Motor neuron (in vitro differentiated cells): Measurements from ENCODE around the gene CAPN8. TPM values are rescaled to one million over a fixed set of nuclear protein-coding genes. Genes with fewer than 3 reads are reported as not detected.
A peak's percentile ranks its signal among the peaks of the same experiment; 100 is the strongest.

Experiments used
- ATAC-seq, 8 experiments: fragments of 200-7000 bp; cut with Tn5 transposase; replicated peaks in 6 of 8; 2 replicates each; pipeline ENCODE4 v1.8.0; 2021; ENCODE audit warnings: mild to moderate bottlenecking in 8 of 8, moderate library complexity in 8 of 8
- H3K27ac ChIP-seq, 2 donors: fragments of 250-450 bp; sonication (Bioruptor Pico); 2 replicates each; pipeline ENCODE4 v1.9.0; 2021; ENCODE audit warnings: antibody characterized with exemption in 2 of 2, mild to moderate bottlenecking in 2 of 2, moderate library complexity in 1 of 2
- H3K4me1 ChIP-seq, 2 donors: fragments of 250-450 bp; sonication (Bioruptor Pico); replicated peaks in 1 of 2; 2 replicates each; pipeline ENCODE4 v1.6.1; 2021; ENCODE audit warnings: antibody characterized with exemption in 2 of 2, mild to moderate bottlenecking in 2 of 2, moderate library complexity in 1 of 2
- H3K4me3 ChIP-seq, 5 donors: fragments of 250-450 bp; sonication (Bioruptor Pico); 2 replicates each; pipeline ENCODE4 v1.9.0; 2021; ENCODE audit warnings: antibody characterized with exemption in 5 of 5, mild to moderate bottlenecking in 5 of 5, moderate library complexity in 4 of 5
- WGBS, 10 experiments: fragments of 450-650 bp; shearing (Covaris generic); methylation state at CpG; one replicate each; pipeline ENCODE4 v1.0.0; 2022; 5-methylcytosine and 5-hydroxymethylcytosine counted together
- in situ Hi-C, 9 experiments: fragments of 400-800 bp; cut with MboI; loops; one replicate each; pipeline ENCODE4 v1.15.0; 2021; ENCODE audit warnings: low sequenced_read_pairs in 9 of 9, low pct_unique_long_range_greater_than_20kb in 2 of 9; ENCODE audit not compliant: unreplicated experiment in 9 of 9
- total RNA-seq, 8 experiments: library from RNA; unstranded; fragments of 300-600 nt; gene quantifications; 2 replicates each; pipeline versions ENCODE4 v1.2.3 to v1.2.4, GENCODE V29; 2022

CAPN8 gene
- total RNA-seq, 8 experiments from 2014 or later = 0.05 to 6.1 (median 1.5) TPM; not detected in 1

DNA sequence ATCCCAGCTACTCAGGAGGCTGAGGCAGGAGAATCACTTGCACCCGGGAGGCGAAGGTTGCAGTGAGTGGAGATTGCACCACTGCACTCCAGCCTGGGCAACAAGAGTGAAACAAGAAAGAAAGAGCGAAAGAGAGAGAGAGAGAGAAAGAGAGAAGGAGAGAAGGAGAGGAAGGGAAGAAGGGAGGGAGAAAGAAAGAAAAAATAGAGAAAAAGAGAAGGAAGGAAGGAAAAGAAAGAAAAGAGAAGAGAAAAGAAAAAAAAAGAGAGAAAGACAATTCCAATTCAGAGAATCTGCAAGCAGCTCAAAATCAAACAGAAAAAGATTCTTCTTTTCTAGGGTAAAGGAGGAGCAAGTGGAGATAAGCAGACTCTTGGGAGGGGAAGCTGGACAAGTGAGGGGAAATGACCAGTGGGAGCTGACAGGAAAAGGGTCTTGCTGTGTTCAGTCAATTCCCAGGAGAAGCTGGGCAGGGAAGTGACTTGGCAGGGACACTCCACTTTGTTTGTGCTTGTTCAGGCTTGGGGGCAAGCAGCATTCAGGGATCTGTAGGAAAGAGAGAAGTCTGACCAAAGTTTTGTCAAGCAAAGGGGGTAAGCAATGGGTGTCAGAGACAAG, 43.3 kb upstream of the CAPN8 start:
- Histone ChIP-seq H3K4me3 (no peak overlapping the region), H3K27ac (no peak overlapping the region), H3K4me1 (peaks cover 5 to 25% of the 10 kb centered on the region in 2 donors)
- ATAC-seq = no peak
- in situ Hi-C loops = no loop called here
- WGBS, 10 experiments = 83 to 100% (median 97%) methylated on average over 1 to 3 of the region's 3 CpGs

DNA sequence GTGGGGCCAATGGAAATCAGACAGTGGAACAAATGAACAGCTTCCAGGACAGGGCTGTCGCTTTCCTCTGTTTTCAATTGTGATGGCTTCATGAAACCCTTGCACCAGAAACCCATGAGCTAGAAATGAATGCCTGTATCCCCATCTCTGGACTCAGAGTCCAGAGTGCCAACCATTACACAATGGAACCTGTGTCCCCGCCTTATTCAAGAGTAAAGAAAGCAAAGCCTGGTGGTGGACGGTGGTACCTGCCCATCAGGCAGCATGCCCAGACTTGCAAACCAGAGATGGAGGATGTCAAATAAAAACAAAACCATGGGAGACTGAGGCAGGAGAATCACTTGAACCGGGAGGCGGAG, 42.5 kb upstream of the CAPN8 start:
- Histone ChIP-seq H3K4me3 (no peak overlapping the region), H3K4me1 (peaks cover 0 to 19% of the 10 kb centered on the region in 2 donors), H3K27ac (no peak overlapping the region)
- WGBS, 10 experiments = 50 to 100% (median 93%) methylated on average over 1 to 5 of the region's 5 CpGs; no CpG with 5 or more reads in 1 of the 10 experiments
- no peak for ATAC-seq
- in situ Hi-C loops = no loop called here

DNA sequence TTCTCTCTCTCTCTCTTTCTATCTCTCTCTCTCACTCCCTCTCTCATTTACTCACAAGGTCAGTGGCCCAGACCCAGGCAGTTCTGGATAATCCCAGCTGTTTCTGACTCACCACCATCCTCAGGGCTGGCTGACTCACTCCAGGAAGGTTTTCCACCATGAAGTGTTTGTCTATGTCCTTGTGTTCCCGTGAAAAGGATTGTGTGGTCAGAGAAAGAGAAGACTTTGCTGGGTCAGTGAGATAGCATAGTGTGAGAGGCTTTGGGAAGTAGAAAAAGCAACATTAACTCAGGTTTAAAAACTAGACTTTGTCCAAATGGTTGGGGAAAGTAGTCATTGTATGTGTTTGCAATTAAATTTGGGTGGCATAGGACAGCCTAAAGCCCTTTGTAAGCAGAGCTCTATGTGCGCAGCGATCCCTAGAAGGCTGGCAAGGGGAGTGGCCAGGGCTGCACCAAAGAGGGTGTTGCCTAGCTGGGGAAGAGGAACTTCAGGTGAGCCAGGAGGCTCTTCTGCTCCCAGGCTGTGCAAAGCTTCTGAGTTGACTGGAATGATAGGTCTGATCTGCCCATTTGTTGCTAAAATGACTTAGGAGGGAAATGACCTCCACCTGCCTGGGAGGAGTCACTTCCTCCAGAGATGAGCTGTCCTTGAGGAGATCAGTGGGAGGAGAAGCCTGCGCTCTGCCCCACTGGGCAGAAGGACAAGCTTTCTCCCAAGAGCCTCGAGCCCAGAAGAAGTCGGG, 41.9 kb upstream of the CAPN8 start:
- no peak overlapping the region for H3K4me3 ChIP-seq
- in situ Hi-C loops = no loop called here
- H3K27ac ChIP-seq = peak overlapping the region in 1 of 2 donors; percentile 45
- H3K4me1 ChIP-seq = peaks cover 0 to 19% of the 10 kb centered on the region in 2 donors
- peak; percentile 66 to 93 (median 88) for ATAC-seq
- WGBS, 10 experiments = 0 to 93% (median 20%) methylated on average over 1 to 6 of the region's 6 CpGs; no CpG with 5 or more reads in 1 of the 10 experiments

GRCh38 chr1:223706077-223706973, 40.8 kb upstream of the CAPN8 start:
- Histone ChIP-seq H3K27ac (no peak overlapping the region), H3K4me1 (peaks cover 1 to 22% of the 10 kb centered on the region in 2 donors), H3K4me3 (no peak overlapping the region)
- 16 to 72% (median 64%) methylated on average over 1 to 11 of the region's 12 CpGs; no CpG with 5 or more reads in 1 of the 10 experiments for WGBS, 10 experiments
- peak in 4 of 8 experiments; percentile 23 to 55 (median 39) for ATAC-seq
- in situ Hi-C loops = no loop called here

DNA sequence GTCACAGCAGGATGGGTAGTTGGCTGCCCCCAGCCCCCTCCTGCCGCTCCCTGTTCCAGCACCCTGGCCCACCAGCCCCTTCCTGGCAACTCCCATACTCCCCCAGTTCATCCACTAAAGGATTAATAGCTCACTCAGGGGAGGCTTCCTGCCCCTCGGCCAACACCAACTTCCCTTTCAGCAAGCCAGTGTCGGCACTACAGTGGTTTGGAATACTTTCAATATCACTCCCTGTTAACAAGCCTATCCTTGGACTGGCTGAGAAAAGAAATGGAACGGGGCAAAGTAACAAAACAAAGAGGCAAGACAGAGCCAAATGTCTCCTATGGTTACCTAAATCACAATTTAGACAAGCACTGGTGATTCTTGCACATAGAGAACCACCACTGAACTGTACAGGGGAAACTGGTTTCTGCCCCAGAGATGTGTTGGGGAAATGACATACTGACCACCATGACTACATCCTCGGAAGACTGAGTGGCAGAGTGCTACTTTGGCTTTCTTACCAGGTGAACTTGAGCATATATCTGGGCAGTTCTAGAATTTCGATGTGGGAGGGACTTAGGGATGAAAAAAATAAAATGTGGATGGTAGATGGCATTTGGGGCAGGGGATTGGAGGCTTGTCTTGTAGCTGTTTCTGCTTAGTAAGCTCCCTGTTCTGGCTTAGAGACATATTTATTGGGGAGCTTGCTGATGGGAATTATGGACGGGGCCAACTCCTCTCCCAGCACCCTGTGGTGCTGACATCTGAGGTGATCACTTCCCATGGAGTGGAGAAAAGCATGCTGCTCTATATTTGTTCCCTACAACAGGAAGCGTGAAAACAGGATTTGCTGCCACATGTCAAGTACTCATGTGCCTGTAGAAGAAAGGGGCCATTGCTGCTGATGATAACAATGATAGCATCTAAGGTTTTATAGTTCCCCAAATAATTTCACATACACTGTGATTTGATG, 39.7 kb upstream of the CAPN8 start:
- 40 to 100% (median 78%) methylated on average over 1 to 7 of the region's 8 CpGs; no CpG with 5 or more reads in 2 of the 10 experiments for WGBS, 10 experiments
- ATAC-seq = no peak

GRCh38 chr1:223703668-223704013, 38.1 kb upstream of the CAPN8 start:
- Histone ChIP-seq H3K27ac (no peak overlapping the region), H3K4me1 (peaks cover 10 to 30% of the 10 kb centered on the region in 2 donors), H3K4me3 (no peak overlapping the region)
- 29 to 100% (median 54%) methylated on average over 1 of the region's 1 CpG; no CpG with 5 or more reads in 4 of the 10 experiments for WGBS, 10 experiments
- in situ Hi-C loops = no loop called here
- ATAC-seq = no peak

More for the DNA sequence above, 39.7 kb upstream of the CAPN8 start:
- no peak overlapping the region for H3K27ac ChIP-seq
- in situ Hi-C loops = no loop called here
- H3K4me1 ChIP-seq = peaks cover 10 to 30% of the 10 kb centered on the region in 2 donors
- no peak overlapping the region for H3K4me3 ChIP-seq

GRCh38 chr1:223702735-223703667, 37.5 kb upstream of the CAPN8 start:
- no peak for ATAC-seq
- in situ Hi-C loops = no loop called here
- Histone ChIP-seq H3K4me1 (peaks cover 10 to 29% of the 10 kb centered on the region in 2 donors), H3K4me3 (no peak overlapping the region), H3K27ac (no peak overlapping the region)
- 70 to 100% (median 84%) methylated on average over 1 to 4 of the region's 4 CpGs; no CpG with 5 or more reads in 4 of the 10 experiments for WGBS, 10 experiments

DNA sequence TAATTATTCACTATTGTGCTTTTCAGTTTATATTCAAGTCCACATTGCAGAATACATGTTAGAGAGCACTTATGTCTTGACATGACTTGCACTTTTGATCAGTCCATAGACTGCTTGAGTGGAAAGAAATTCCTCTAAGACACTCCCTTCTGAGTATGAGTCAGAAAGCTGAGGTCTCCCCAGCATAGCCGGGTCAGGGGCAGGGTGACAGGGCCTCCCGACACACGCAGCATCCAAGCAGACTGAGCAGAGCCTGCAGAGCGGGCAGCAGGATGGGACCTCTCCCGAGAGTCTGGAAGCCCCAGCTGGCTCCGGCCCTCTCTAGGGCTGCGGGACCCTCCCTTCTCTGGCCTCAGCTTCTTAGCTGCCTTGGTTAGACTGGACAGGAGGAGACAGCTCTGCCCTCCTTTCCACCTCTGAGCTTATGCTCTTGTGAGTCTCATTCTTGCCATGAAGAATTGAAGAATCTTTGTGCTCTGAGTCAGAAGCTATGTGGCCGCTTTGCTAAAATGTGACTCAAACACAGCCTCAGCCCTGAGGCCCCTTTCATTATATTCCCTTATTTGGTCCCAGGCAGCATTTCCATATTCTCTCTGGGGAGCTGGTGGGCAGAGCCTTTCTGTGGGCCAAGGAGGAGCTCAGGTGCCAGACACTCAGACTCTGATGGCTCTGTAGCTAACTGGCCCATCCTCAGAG, 35.6 kb upstream of the CAPN8 start:
- WGBS, 10 experiments = 0 to 50% (median 29%) methylated on average over 1 to 6 of the region's 8 CpGs; no CpG with 5 or more reads in 3 of the 10 experiments

DNA sequence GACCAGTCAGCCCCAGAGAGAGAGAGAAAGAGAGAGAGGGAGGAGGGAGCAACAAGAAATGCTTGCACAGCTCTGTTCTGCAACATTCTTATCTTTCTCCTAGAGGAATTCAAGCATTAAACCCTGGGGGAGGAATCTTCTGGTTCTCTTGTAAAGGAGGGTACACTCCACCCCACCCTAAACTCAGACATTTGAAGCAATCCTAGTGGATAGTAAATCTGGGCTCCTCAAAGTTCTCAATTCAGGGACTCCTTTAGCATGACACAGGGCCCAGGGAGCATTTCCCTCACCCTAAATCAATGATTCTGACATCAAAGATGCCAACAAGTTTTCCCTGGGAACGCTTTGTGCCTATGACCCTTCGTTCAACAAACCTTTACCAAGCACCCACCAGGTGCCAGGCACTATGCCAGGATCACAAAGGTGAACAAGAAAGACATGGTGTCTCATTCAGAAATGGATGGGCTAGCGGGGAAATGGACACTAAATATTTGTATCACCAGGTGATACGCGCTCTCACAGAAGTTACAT, 35.0 kb upstream of the CAPN8 start:
- peak in 2 of 8 experiments; percentile 2 to 6 for ATAC-seq
- in situ Hi-C loops = no loop called here
- H3K27ac ChIP-seq = no peak overlapping the region
- peaks cover 10 to 11% of the 10 kb centered on the region in 2 donors for H3K4me1 ChIP-seq
- 6 to 93% (median 74%) methylated on average over 2 to 5 of the region's 5 CpGs; no CpG with 5 or more reads in 3 of the 10 experiments for WGBS, 10 experiments
- H3K4me3 ChIP-seq = no peak overlapping the region

More for the DNA sequence above, 35.6 kb upstream of the CAPN8 start:
- peak; percentile 82 to 95 (median 91) for ATAC-seq
- in situ Hi-C loops = no loop called here
- Histone ChIP-seq H3K27ac (peak overlapping the region; percentile 17 to 52), H3K4me1 (peaks cover 10 to 13% of the 10 kb centered on the region in 2 donors), H3K4me3 (no peak overlapping the region)

GRCh38 chr1:223695941-223696340, 30.4 kb upstream of the CAPN8 start:
- 60 to 92% (median 81%) methylated on average over 1 to 5 of the region's 5 CpGs; no CpG with 5 or more reads in 1 of the 10 experiments for WGBS, 10 experiments
- Histone ChIP-seq H3K27ac (no peak overlapping the region), H3K4me1 (peaks cover 4 to 5% of the 10 kb centered on the region in 2 donors), H3K4me3 (no peak overlapping the region)
- in situ Hi-C loops = no loop called here
- ATAC-seq = no peak
